ENCODE measurements around the gene IL21R. TPM values are rescaled to one million over a fixed set of nuclear protein-coding genes. Genes with fewer than 3 reads are reported as not detected.

The IL21R gene
- total RNA-seq, 3 donors from 2014 or later (not counting 1 experiment from before 2014, with no cell fraction given): 24.3 to 45.7 (median 26.5) TPM

DNA sequence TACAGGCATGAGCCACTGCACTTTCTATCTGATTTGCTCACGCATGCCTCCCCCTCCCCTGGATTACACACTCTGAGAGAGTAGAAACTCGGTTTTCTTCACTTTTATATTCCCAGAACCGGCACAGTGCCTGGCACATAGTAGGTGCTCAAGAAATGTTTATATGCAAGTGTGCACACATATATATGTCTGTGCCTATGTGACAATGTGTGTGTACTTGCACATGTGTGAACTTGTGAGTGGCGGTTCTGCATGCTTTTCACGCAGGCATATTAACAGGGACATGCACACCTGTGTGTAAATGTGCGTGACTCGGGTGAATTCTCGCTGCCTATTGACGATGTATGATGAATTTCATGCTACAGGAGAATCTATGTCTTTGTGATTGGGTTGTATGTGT, 22.1 kb upstream of the IL21R start:
- H3K27me3 ChIP-seq (ENCODE audit: control insufficient read depth, insufficient read depth, low read length): no peaks in the 10 kb centered on the region
- WGBS (ENCODE audit: insufficient coverage): 92% methylated on average over 9 of the region's 9 CpGs
- Mint-ChIP-seq H3K4me1 (peaks cover 22 to 26% of the 10 kb centered on the region in 2 donors), H3K9me3 (peaks cover 2 to 6% of the 10 kb centered on the region in 2 donors), H3K27me3 (ENCODE audit: low read depth in 2 of 2) (peaks cover 0 to 2% of the 10 kb centered on the region in 2 donors), H3K4me3 (no peak overlapping the region), H3K36me3 (peaks cover 9% of the 10 kb centered on the region), H3K27ac (no peak overlapping the region)
- no peak overlapping the region for H3K27ac ChIP-seq (ENCODE audit: low read length)
- no peaks in the 10 kb centered on the region for H3K36me3 ChIP-seq (ENCODE audit: control insufficient read depth, insufficient read depth, low read length)
- intact Hi-C loops (cut with micrococcal nuclease): no loop called here
- DNase-seq: no peak
- H3K4me1 ChIP-seq (ENCODE audit: control insufficient read depth, insufficient read depth, low read length): peaks cover 73% of the 10 kb centered on the region
- no peak overlapping the region for H3K4me3 ChIP-seq (ENCODE audit: low read length)
- H3K9me3 ChIP-seq (ENCODE audit: control insufficient read depth, insufficient read depth, low read length): no peaks in the 10 kb centered on the region
- TF ChIP-seq CTCF (IDR thresholded peaks at IDR 0.05): no peak
- no peak for ATAC-seq

DNA sequence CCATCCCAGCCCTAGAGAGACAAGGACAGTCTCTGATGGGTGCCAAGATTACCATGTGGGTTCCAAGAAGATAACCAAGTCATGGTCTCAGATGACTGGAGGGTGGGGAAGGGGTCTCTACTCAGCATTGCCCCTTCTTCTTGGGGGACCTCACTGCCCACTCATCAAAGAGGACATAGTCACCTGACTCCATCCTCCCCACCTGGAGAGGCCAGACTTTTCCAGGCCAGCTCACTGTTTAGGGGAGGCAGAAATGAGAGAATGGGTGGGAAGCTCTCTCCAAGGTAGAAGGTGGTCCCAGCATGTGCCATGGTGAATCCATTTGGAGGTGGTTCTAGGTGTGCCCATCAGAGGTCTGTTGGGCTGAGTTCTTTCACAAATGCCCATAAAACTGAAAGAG, 20.7 kb upstream of the IL21R start:
- Histone ChIP-seq H3K27me3 (ENCODE audit: control insufficient read depth, insufficient read depth, low read length) (no peaks in the 10 kb centered on the region), H3K36me3 (ENCODE audit: control insufficient read depth, insufficient read depth, low read length) (no peaks in the 10 kb centered on the region), H3K4me3 (ENCODE audit: low read length) (no peak overlapping the region), H3K9me3 (ENCODE audit: control insufficient read depth, insufficient read depth, low read length) (no peaks in the 10 kb centered on the region), H3K4me1 (ENCODE audit: control insufficient read depth, insufficient read depth, low read length) (peaks cover 72% of the 10 kb centered on the region), H3K27ac (ENCODE audit: low read length) (no peak overlapping the region)
- no peak for DNase-seq
- H3K4me1 Mint-ChIP-seq: peaks cover 22 to 26% of the 10 kb centered on the region in 2 donors
- peaks cover 9% of the 10 kb centered on the region for H3K36me3 Mint-ChIP-seq
- H3K27ac Mint-ChIP-seq: no peak overlapping the region
- peaks cover 0 to 2% of the 10 kb centered on the region in 2 donors for H3K27me3 Mint-ChIP-seq (ENCODE audit: low read depth in 2 of 2)
- intact Hi-C loops (cut with micrococcal nuclease): no loop called here
- TF ChIP-seq CTCF (IDR thresholded peaks at IDR 0.05): no peak
- H3K9me3 Mint-ChIP-seq: peaks cover 2 to 6% of the 10 kb centered on the region in 2 donors
- no peak for ATAC-seq
- H3K4me3 Mint-ChIP-seq: no peak overlapping the region

DNA sequence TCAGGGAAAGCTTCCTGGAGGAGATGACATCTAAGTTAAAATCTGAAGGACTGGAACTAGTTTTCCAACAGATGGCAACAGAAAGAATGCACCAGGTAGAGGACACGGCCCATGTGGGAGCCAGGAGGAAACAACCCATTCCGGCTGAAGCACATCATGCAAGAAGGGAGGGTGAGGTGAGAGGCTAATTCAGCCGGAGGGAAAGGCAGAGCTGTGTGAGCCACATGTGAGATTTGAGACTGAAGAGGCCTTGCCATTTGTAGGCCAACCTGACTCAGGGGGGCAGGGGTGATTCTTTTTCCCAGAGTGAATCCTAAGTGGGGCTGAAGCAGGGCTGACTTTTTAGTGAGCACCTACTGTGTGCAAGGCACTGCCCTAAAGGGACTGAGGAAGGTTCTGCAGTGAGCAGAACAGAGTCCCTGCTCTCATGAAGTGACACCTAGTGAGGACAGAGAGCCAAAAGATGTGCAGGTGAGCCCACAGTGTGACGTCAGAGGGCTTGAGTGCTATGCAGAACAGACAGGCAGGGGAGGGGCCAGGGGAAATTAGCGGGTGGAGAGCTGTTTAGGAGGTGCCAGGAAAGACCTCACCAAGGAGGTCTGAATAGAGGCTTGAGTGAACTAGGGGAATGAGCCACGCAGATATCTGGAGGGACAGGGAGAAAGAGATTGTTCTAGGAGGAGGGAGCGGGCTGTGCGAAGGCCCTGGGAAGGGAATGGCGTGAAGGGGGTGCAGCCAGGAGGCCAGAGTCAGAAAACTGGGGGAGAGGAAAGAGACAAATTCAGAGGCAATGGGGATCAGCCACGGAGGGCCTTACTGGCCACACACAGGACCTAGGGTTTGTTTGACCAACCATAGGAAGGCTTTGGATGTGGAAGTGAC, 19.8 kb upstream of the IL21R start:
- Mint-ChIP-seq H3K36me3 (peaks cover 9% of the 10 kb centered on the region), H3K27ac (no peak overlapping the region), H3K9me3 (peaks cover 2 to 6% of the 10 kb centered on the region in 2 donors), H3K4me3 (no peak overlapping the region), H3K27me3 (ENCODE audit: low read depth in 2 of 2) (peaks cover 0 to 2% of the 10 kb centered on the region in 2 donors), H3K4me1 (peaks cover 22 to 23% of the 10 kb centered on the region in 2 donors)
- Histone ChIP-seq H3K4me1 (ENCODE audit: control insufficient read depth, insufficient read depth, low read length) (peaks cover 63% of the 10 kb centered on the region), H3K4me3 (ENCODE audit: low read length) (no peak overlapping the region), H3K36me3 (ENCODE audit: control insufficient read depth, insufficient read depth, low read length) (no peaks in the 10 kb centered on the region), H3K27me3 (ENCODE audit: control insufficient read depth, insufficient read depth, low read length) (no peaks in the 10 kb centered on the region), H3K27ac (ENCODE audit: low read length) (no peak overlapping the region), H3K9me3 (ENCODE audit: control insufficient read depth, insufficient read depth, low read length) (no peaks in the 10 kb centered on the region)
- ATAC-seq (no peak), DNase-seq (peak; percentile 8 to 81)
- WGBS (ENCODE audit: insufficient coverage): 85% methylated on average over 10 of the region's 10 CpGs
- intact Hi-C loops (cut with micrococcal nuclease): no loop called here
- no peak for TF ChIP-seq CTCF (IDR thresholded peaks at IDR 0.05)
